RKO (cell line): ENCODE results near the gene OMP.
A peak's percentile ranks its signal among the peaks of the same experiment; 100 is the strongest.
"Not testable (repeated sequence)": the region's sequence is repeated elsewhere in the genome, so short reads cannot be mapped to it uniquely, and the experiment has no call there.

Experiments
- DNase-seq: peaks from one replicate; pipeline ENCODE4 v3.0.0-alpha.2; 2016; ENCODE audit warnings: low spot score

The OMP gene

DNA sequence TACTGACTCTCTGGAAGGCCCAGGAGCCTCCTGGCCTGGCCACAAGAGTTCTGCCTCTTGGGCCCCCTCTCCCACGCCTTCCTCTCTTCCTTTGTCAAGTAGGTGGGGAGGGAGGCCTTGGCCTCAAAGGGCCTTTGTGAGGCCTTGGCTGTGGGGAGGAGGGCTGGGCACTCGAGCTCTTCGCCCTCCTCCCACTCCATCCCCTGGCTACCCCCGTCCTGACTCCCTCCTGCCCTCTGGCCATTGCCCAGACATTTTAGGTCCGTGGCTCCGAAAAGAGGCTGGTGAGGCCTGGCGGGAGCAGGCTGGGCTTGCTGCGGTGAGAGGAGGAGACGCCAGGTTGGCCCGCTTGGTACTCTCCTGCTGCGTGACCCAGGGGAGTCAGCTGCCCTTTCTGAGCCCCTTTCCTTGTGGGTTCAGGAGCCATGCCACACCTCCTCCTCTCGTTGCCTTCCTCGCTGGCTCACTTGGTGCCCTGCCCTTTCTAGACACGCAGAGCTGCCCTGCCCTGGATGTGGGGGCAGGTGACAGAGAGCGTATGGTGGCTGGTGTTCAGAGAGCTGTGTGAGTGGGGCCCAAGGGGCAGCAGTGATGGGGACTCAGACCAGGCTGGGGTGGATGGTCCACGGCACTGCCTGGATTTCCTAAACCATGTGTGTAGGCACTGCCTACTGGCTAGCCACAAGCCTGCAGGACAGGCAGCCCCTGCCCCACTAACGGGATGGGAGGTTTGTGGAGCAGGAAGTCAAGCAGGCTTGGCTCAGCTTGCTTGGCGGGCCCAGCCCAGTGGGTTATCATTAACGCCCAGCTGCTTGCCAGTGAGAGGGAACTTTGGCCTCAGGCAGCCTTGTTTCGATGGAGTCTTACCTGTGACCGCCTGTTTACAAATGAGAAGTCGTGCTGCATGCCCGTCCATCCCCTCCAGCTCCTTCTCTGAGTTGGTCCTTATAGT, 15.8 kb upstream of the OMP start:
- no peak for DNase-seq

DNA sequence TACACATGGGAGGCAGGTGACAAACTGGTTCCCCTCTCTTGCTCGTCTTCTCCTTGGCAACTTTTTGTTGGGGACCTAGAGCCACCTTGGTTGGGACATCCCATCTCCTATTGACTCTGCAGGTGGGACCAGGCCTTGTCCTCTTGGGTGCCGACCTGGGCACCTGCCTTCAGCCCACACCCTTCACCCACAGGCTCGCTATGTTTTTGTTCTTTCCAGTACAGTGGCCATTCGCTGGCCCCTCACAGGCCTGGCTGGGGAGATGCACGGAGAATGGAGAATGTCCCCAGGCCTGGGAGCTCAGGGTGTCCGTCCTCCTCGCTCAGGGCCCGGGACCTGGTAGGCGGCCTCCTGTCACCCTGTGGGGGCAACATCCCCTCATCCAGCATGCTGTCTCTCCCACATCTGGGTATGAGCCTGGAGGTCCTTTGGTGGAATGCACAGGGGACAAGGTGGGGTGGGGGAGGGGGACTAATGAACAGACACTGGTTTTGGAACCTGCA, 14.9 kb upstream of the OMP start:
- no peak for DNase-seq

DNA sequence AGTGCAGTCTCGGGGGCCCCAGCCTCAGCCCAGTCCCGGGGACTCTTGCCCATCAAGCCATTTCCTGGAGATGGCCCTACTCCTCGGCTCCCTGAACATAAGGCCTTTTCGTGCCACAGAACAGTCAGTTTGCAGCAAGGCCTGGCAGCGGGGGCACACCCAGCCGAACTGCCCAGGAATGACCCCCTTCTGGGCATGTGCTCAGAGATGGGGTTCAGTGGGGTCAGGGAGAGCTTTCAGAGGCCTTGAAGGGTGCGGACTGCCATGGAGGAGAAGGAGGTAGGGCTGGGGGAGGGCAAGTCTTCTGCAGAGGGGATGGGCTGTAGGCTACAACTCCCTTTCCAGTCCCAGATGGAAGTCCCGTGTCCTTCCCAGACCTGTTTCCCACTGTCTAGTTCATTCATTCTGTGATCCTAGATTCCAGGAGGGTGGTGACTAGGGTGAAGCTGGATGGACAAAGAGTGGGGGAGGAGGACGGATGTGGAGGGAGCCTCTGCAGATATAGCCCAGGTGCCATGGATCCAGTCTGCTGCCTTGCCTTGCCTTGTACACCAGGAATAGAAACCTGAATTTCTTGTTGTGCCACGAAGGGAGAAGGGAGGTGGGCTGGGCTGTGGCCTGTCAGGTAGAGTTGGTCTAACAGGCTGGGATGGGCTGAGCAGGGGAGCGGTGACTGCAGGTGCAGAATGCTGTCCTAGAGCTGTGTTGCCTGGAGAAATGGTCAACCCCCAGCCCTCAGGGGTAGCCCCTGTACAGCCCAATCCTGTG, 14.2 kb upstream of the OMP start:
- DNase-seq: no peak

DNA sequence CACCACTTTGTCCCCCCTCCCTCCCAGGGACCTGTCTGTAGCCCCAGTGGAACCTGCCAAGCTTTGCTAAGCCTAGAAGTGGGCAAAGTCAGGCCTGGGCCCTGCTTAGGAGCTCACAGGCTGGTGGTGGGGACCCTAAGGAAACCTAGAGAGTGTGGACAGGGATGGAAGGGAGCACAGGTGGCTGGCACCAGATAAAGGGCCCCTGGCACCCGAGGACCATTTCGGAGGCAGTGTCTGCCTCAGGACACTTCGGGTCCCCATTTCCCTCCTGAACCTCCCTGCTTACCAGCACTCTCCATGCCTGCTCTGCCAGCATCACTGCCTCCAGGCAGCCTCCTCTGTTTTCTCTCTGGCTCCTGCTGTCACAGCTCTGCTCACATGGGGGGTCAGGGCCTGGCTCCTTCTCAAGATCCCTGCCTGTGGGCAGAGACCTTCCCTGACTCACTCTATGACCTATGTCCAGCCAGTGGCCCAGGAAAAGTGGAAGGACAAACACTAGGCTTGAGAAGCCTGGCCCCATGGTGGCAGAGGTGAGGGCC, 13.6 kb upstream of the OMP start:
- no peak for DNase-seq

- DNase-seq: no peak
Measured at GRCh38 chr11:77090046-77090372, 12.6 kb upstream of the OMP start.

- no peak for DNase-seq
Measured at GRCh38 chr11:77090373-77091111, 12.1 kb upstream of the OMP start.

GRCh38 chr11:77091146-77091940, 11.3 kb upstream of the OMP start:
- peak; percentile 76 for DNase-seq

DNA sequence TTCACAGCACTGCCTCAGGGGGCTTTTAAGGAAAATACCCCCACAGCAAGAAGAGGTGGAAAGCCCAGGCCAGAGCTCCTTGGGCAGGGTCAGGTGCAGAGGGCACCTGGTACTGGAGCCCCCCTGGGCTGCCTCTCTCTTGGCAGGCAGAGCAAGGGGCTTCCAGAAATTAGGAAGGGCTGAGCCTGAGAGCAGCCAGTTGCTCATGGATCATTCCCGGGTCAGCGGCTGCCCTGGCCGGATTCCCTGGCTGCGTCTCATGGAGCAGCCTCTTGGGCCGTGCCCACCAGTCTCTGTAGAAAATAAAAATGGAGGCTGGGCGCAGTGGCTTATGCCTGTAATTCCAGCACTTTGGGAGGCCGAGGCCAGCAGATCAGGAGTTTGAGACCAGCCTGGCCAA, 10.3 kb upstream of the OMP start:
- DNase-seq: no peak

- DNase-seq: no peak
Measured at GRCh38 chr11:77093056-77093891, 9.4 kb upstream of the OMP start.

- no peak for DNase-seq
Measured at GRCh38 chr11:77093987-77094840, 8.4 kb upstream of the OMP start.

GRCh38 chr11:77094841-77095365, 7.7 kb upstream of the OMP start:
- DNase-seq: no peak

DNA sequence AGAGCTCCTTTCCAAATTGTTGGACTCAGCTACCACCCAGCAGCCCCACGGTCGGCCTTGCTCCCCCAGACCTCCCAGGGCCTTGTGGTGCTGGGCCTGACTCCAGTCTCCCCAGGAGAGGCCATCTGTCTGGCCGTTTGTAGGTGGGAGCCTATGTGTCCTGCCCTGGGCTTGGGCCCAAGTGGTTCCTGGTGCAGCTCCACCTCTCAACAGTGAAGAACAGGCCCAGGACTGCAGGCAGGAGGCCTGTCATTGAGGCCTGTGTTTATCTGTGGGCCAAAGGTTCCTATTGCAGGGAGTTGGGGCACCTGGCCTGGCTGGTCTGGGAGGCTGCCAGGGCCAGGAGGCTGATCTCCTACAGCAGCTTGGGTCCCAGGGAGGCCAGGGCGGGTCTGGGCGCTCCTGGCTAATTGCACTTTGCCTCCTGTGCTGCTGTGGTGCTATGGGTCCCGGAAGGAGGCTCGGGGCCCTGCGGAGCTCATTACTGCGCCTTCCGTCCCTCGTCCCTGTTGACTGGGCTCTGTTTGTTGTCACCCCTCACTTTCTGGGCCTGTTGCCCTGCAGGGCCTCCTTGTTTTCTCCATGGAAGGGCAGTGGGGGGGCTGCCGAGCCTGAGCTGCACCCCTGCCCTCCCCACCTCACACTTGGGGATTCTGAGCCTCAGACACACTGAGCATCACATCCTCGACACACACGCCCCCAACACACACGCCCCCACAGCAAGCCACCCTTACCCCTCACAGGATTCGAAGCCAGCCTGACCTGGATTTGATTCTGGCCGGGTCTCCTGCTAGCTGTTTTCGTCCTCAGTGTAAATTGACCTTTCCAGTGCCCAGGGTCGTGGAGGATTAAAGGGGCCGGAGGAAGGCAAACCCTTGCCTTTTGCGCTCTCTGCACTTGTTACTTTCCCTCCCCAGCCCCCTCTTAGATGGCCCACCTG, 6.8 kb upstream of the OMP start:
- DNase-seq: no peak

- no peak for DNase-seq
Measured at GRCh38 chr11:77096591-77097019, 6.0 kb upstream of the OMP start.

GRCh38 chr11:77097180-77097579, 5.5 kb upstream of the OMP start:
- not testable (repeated sequence) for DNase-seq

GRCh38 chr11:77100166-77101042, 2.2 kb upstream of the OMP start:
- no peak for DNase-seq

DNA sequence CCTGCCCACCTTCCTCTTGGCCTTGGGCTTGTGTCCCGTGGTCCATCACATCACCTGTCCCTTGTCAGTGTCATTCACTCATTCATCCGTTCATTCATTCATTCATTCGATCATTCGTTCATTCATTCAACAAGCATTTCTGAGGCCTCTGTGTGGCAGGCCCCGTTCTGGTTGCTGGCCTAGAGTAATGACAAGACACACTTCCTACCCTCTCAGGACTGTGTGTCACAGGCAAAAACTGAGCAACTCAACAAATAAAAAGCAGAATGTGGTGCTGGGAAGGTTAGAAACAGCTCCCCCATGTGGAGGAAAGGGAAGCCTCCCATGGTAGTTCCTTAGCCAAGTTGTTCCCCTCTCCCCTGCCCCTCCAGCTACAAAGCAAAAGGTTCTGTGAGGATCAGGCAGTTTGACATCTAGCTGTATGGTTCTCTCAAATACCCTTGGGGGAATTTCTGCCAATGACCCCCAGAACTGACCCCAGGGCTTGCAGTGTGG, 1.6 kb upstream of the OMP start:
- DNase-seq: peak; percentile 51

GRCh38 chr11:77103319-77103718, 679 bp downstream of the OMP start:
- no peak for DNase-seq
